ENCODE data around the gene PATE3. TPM values are rescaled to one million over a fixed set of nuclear protein-coding genes. Genes with fewer than 3 reads are reported as not detected.

PATE3 gene
- polyA plus RNA-seq, 1 donor from 2014 or later = not detected

DNA sequence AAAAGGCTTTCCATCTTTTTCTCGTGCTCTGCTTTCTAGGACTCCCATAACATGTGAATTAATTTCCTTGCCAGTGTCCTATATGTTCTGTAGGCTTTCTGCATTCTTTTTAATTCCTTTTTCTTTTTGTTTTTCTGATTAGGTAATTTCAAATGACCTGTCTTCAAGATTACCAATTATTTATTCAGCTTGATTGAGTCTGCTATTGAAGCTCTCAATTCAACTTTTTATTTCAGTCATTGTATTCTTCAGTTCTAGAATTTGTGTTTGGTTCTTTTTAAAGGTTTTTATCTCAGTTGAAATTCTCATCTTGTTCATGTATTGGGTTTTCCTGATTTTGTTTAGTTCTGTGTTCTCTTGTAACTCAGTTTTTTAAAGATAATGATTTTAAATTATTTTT, 14.5 kb downstream of the PATE3 start (continued):
- TF ChIP-seq MXI1 (conservative IDR thresholded peaks at IDR 0.05; ENCODE audit: poor library complexity, severe bottlenecking) (no peak), EZH2 (IDR thresholded peaks at IDR 0.05; ENCODE audit: borderline replicate concordance, insufficient read depth, low read length, poor library complexity, severe bottlenecking) (no peak)

DNA sequence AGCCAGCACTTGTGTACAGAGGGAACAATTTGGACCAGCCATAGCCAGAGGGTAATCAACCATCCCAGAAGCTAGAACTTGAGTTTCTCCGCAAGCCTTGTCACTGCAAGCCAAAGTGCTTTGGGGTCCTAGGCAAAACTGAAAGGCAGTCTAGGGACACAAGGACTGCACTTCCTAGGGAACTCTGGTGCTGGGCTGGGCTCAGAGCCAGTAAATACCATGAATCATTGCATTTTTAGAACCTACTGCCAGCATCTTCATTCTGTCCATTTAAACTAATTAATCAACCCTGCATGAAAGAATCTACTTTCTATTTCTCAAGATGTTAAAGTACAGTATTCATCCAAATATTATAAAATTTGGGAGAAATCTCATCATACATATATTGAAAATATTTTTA, 20.0 kb downstream of the PATE3 start:
- no peak overlapping the region for H3K9ac ChIP-seq (ENCODE audit: low read length)
- H3K27me3 ChIP-seq (ENCODE audit: insufficient read depth, low read depth, low read length) = no peaks in the 10 kb centered on the region
- peaks cover 8% of the 10 kb centered on the region for H3K9me3 ChIP-seq (ENCODE audit: low read length)
- H3K79me2 ChIP-seq (replicated peaks; ENCODE audit: insufficient read depth, low read length) = no peaks in the 10 kb centered on the region
- H3K27ac ChIP-seq (ENCODE audit: low read length) = no peak overlapping the region
- no peak overlapping the region for H2AFZ ChIP-seq (ENCODE audit: low read depth, low read length)
- H3K4me2 ChIP-seq (ENCODE audit: low read length) = no peak overlapping the region
- no peaks in the 10 kb centered on the region for H3K36me3 ChIP-seq (ENCODE audit: insufficient read depth, low read length)
- no peaks in the 10 kb centered on the region for H3F3A ChIP-seq (ENCODE audit: insufficient read depth, low read length, poor library complexity, severe bottlenecking)
- no peak overlapping the region for H3K4me3 ChIP-seq (ENCODE audit: low read length)
- no peak for TF ChIP-seq RAD21 (conservative IDR thresholded peaks at IDR 0.05)
- TF ChIP-seq, protein P1, sequence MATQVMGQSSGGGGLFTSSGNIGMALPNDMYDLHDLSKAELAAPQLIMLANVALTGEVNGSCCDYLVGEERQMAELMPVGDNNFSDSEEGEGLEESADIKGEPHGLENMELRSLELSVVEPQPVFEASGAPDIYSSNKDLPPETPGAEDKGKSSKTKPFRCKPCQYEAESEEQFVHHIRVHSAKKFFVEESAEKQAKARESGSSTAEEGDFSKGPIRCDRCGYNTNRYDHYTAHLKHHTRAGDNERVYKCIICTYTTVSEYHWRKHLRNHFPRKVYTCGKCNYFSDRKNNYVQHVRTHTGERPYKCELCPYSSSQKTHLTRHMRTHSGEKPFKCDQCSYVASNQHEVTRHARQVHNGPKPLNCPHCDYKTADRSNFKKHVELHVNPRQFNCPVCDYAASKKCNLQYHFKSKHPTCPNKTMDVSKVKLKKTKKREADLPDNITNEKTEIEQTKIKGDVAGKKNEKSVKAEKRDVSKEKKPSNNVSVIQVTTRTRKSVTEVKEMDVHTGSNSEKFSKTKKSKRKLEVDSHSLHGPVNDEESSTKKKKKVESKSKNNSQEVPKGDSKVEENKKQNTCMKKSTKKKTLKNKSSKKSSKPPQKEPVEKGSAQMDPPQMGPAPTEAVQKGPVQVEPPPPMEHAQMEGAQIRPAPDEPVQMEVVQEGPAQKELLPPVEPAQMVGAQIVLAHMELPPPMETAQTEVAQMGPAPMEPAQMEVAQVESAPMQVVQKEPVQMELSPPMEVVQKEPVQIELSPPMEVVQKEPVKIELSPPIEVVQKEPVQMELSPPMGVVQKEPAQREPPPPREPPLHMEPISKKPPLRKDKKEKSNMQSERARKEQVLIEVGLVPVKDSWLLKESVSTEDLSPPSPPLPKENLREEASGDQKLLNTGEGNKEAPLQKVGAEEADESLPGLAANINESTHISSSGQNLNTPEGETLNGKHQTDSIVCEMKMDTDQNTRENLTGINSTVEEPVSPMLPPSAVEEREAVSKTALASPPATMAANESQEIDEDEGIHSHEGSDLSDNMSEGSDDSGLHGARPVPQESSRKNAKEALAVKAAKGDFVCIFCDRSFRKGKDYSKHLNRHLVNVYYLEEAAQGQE (IDR thresholded peaks at IDR 0.05; ENCODE audit: borderline replicate concordance) = no peak
- no peak for TF ChIP-seq EZH2 (IDR thresholded peaks at IDR 0.05; ENCODE audit: borderline replicate concordance, insufficient read depth, low read length, poor library complexity, severe bottlenecking)
- TF ChIP-seq, protein P2, sequence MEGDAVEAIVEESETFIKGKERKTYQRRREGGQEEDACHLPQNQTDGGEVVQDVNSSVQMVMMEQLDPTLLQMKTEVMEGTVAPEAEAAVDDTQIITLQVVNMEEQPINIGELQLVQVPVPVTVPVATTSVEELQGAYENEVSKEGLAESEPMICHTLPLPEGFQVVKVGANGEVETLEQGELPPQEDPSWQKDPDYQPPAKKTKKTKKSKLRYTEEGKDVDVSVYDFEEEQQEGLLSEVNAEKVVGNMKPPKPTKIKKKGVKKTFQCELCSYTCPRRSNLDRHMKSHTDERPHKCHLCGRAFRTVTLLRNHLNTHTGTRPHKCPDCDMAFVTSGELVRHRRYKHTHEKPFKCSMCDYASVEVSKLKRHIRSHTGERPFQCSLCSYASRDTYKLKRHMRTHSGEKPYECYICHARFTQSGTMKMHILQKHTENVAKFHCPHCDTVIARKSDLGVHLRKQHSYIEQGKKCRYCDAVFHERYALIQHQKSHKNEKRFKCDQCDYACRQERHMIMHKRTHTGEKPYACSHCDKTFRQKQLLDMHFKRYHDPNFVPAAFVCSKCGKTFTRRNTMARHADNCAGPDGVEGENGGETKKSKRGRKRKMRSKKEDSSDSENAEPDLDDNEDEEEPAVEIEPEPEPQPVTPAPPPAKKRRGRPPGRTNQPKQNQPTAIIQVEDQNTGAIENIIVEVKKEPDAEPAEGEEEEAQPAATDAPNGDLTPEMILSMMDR (IDR thresholded peaks at IDR 0.05; ENCODE audit: poor library complexity, severe bottlenecking) = no peak
- TF ChIP-seq TAF1 (IDR thresholded peaks at IDR 0.05; ENCODE audit: low read depth) = no peak
- TF ChIP-seq EP300 (conservative IDR thresholded peaks at IDR 0.05; ENCODE audit: poor library complexity, severe bottlenecking) = no peak
- TF ChIP-seq SMC3 (conservative IDR thresholded peaks at IDR 0.05; ENCODE audit: poor library complexity) = no peak
- no peak for TF ChIP-seq POLR2AphosphoS5 (IDR thresholded peaks at IDR 0.05)
- TF ChIP-seq MXI1 (conservative IDR thresholded peaks at IDR 0.05; ENCODE audit: poor library complexity, severe bottlenecking) = no peak
- H3K9me2 ChIP-seq (ENCODE audit: insufficient read depth, low read length) = no peaks in the 10 kb centered on the region
- H4K20me1 ChIP-seq (ENCODE audit: insufficient read depth) = no peaks in the 10 kb centered on the region

DNA sequence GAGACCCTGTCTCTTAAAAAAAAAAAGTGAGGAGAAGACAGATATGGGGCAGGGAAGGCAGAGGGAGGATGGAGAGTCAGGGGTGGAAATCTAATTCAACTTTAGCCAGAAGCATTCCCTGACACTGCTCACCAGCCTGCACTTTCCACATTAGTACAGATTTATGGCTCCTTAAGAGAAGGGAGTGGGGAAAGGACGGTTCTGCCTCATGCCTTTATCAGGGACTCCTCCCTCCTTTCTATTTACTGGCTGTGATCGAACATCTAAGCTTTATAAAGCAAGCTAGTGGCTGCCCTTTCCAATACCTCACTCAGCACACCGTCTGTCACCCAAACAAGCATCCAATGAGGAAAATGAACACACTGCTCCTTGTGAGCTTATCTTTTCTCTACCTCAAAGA, 45.1 kb downstream of the PATE3 start, which contains the start of gene PATE4:
Gene PATE4, plus strand, starts transcription at position 301 of the 400 bp plus-strand sequence. Its CDS starts 44 bp downstream, at position 345.
- Histone ChIP-seq H3K27me3 (ENCODE audit: insufficient read depth, low read depth, low read length) (no peaks in the 10 kb centered on the region), H2AFZ (ENCODE audit: low read depth, low read length) (no peak within 1 kb of the TSS), H3K36me3 (ENCODE audit: insufficient read depth, low read length) (no peaks in the 10 kb centered on the region), H3K4me3 (ENCODE audit: low read length) (no peak within 1 kb of the TSS), H4K20me1 (ENCODE audit: insufficient read depth) (no peaks in the 10 kb centered on the region), H3K9ac (ENCODE audit: low read length) (no peak within 1 kb of the TSS), H3F3A (ENCODE audit: insufficient read depth, low read length, poor library complexity, severe bottlenecking) (no peaks in the 10 kb centered on the region), H3K27ac (ENCODE audit: low read length) (no peak within 1 kb of the TSS), H3K9me3 (ENCODE audit: low read length) (no peaks in the 10 kb centered on the region), H3K4me2 (ENCODE audit: low read length) (no peak within 1 kb of the TSS), H3K9me2 (ENCODE audit: insufficient read depth, low read length) (no peaks in the 10 kb centered on the region), H3K79me2 (replicated peaks; ENCODE audit: insufficient read depth, low read length) (no peaks in the 10 kb centered on the region)
- no peak for TF ChIP-seq SMC3 (conservative IDR thresholded peaks at IDR 0.05; ENCODE audit: poor library complexity)
- no peak for TF ChIP-seq MXI1 (conservative IDR thresholded peaks at IDR 0.05; ENCODE audit: poor library complexity, severe bottlenecking)
- no peak for TF ChIP-seq TAF1 (IDR thresholded peaks at IDR 0.05; ENCODE audit: low read depth)
- no peak for TF ChIP-seq EZH2 (IDR thresholded peaks at IDR 0.05; ENCODE audit: borderline replicate concordance, insufficient read depth, low read length, poor library complexity, severe bottlenecking)
- TF ChIP-seq, protein P2 (IDR thresholded peaks at IDR 0.05; ENCODE audit: poor library complexity, severe bottlenecking) = no peak
- no peak for TF ChIP-seq EP300 (conservative IDR thresholded peaks at IDR 0.05; ENCODE audit: poor library complexity, severe bottlenecking)
- TF ChIP-seq RAD21 (conservative IDR thresholded peaks at IDR 0.05) = no peak
- TF ChIP-seq, protein P1 (IDR thresholded peaks at IDR 0.05; ENCODE audit: borderline replicate concordance) = no peak
- no peak for TF ChIP-seq POLR2AphosphoS5 (IDR thresholded peaks at IDR 0.05)

Measured in neural cell (in vitro differentiated cells).